Liver (tissue), 3 donors: ENCODE data around the gene MEIS1.

Experiments used
- ATF3 ChIP-seq: IDR thresholded peaks from 2 replicates; pipeline ENCODE4 v1.6.1; 2016; ENCODE audit warnings: antibody characterized with exemption
- CTCF ChIP-seq: fragments of 150-350 bp; IDR thresholded peaks from 2 replicates; pipeline ENCODE4 v1.5.1; 2017; ENCODE audit warnings: improper control_type of control experiment, low read depth, low read length; ENCODE audit not compliant: missing input control
- RAD21 ChIP-seq, 2 donors: IDR thresholded peaks; 2 replicates each; pipeline ENCODE4 v1.6.1; 2016; ENCODE audit warnings: antibody characterized with exemption in 2 of 2, mild to moderate bottlenecking in 2 of 2
- TAF1 ChIP-seq: conservative IDR thresholded peaks from 2 replicates; pipeline ENCODE4 v1.6.1; 2016; ENCODE audit warnings: antibody characterized with exemption, mild to moderate bottlenecking
- YY1 ChIP-seq: IDR thresholded peaks from 2 replicates; pipeline ENCODE4 v1.6.1; 2016; ENCODE audit warnings: antibody characterized with exemption, mild to moderate bottlenecking
- TF ChIP-seq, protein P1 (sequence below): IDR thresholded peaks from 2 replicates; pipeline ENCODE4 v1.6.1; 2016; ENCODE audit warnings: antibody characterized with exemption
- donor health status: healthy.
- donor health status: healthy.

DNA sequence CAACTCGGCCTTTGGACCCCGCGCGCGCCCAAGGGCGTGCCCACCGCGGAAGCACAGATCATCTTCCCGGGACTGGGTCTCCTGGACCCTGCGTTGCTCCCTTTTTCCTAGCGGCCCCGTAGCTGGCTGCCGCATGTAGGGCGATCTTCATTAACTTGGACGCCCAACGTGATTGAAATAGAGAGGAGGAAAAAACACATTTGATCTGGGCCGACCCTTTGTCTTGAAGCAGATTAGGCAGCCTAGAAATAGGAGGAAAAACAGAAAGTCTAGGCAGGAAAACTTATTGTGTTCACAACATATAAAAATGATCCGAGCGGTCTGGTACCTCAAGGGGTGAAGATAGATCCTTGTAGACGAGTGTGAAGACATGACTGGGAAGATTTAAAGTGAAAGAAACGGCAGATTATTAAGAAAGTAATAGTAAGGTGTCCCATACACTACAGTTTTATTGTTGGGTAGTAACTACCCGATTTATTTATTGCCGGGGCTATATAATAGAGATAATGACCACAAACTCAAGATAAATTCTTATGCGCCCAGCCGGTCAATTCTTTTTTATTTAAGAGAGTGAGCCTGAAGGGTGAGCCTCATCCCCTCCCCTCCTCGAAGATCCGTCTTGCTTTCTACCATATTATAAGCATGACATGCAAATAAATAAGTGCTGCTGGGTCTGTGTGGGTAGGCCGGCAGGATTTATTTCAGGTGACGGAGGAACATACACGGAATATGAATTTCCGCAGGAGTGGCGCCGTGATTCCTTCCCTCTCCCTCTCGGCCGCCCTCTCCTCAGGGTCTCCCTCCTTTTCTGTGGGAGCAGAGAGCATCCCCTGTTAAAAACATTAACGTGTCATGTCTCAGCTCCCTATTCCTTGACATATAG is 147.4 kb downstream of the MEIS1 start:
- no peak for TF ChIP-seq CTCF
- no peak for TF ChIP-seq TAF1
- TF ChIP-seq, protein P1, sequence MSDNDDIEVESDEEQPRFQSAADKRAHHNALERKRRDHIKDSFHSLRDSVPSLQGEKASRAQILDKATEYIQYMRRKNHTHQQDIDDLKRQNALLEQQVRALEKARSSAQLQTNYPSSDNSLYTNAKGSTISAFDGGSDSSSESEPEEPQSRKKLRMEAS: no peak
- no peak for TF ChIP-seq RAD21 (IDR thresholded peaks at IDR 0.05)
- TF ChIP-seq YY1: no peak
- no peak for TF ChIP-seq ATF3
